K562 (cell line): Measurements from ENCODE around the gene RRAGD. TPM values are rescaled to one million over a fixed set of nuclear protein-coding genes. Genes with fewer than 3 reads are reported as not detected.

Source experiments
- ATAC-seq: fragments of 200-7000 bp; cut with Tn5 transposase; 3 replicates; pipeline ENCODE4 v1.9.1; 2020; ENCODE audit warnings: moderate library complexity
- BruUV-seq: library from RNA; stranded (reverse); fragments of 400-500 nt; replicated peaks from 2 replicates; lab custom pipeline; 2021; lab: Mats Ljungman, UMichigan
- CTCF ChIA-PET: fragments of 300-600 bp; formaldehyde crosslinking; extraction: SDS; loops from one replicate; lab custom pipeline; 2021; ENCODE audit warnings: low intra/inter-chr PET ratio; lab: Yijun Ruan, JAX
- POLR2A ChIA-PET: fragments of 300-600, 350-650 bp; sonication (Branson Sonifier 250); formaldehyde crosslinking; extraction: SDS; loops from one replicate; lab custom pipeline; 2021; ENCODE audit warnings: antibody characterized with exemption, inconsistent platforms; lab: Yijun Ruan, JAX
- DNase-seq, 4 experiments: peaks; one replicate each; pipeline versions ENCODE4 v3.0.0 to v3.0.0-alpha.2; 2011 to 2018; ENCODE audit warnings: low spot score in 3 of 4, mixed read lengths in 3 of 4; ENCODE audit errors: extremely low read depth in 1 of 4
- FAIRE-seq: peaks from 2 replicates; lab custom pipeline; 2011; peaks lifted over from hg19 to GRCh38; lab: Jason Lieb, UNC
- H2AFZ ChIP-seq: 2 replicates; pipeline ENCODE4 v1.6.0; 2011; ENCODE audit warnings: low read depth, low read length, control low read depth, inconsistent platforms
- H3K27ac ChIP-seq: fragments of 200-600 bp; 3 replicates; pipeline ENCODE4 v1.8.0; 2011; ENCODE audit warnings: low read depth, mild to moderate bottlenecking, control low read depth, inconsistent platforms, low read length, moderate library complexity, mixed read lengths; ENCODE audit errors: extremely low read depth
- H3K27me3 ChIP-seq, 2 experiments: fragments of 300-600 bp in 1 of 2; 2 replicates in 1 of 2; 3 replicates in 1 of 2; pipeline versions ENCODE4 v1.6.0 to v1.8.0; 2011; ENCODE audit warnings: inconsistent platforms in 2 of 2, low read length in 2 of 2, mild to moderate bottlenecking in 1 of 2, mixed read lengths in 1 of 2, moderate library complexity in 1 of 2; ENCODE audit not compliant: control insufficient read depth in 2 of 2, insufficient read depth in 2 of 2
- H3K36me3 ChIP-seq: fragments of 300-600 bp; 3 replicates; pipeline ENCODE4 v1.8.0; 2011; ENCODE audit warnings: mild to moderate bottlenecking, low read length, inconsistent platforms; ENCODE audit not compliant: control insufficient read depth, insufficient read depth
- H3K4me1 ChIP-seq, 2 experiments: fragments of 200-600 bp in 1 of 2; replicated peaks in 1 of 2; 2 replicates in 1 of 2; 3 replicates in 1 of 2; pipeline versions ENCODE4 v1.5.1 to v1.8.0; 2011; ENCODE audit warnings: inconsistent platforms in 2 of 2, low read length in 2 of 2, mild to moderate bottlenecking in 1 of 2, mixed read lengths in 1 of 2, moderate library complexity in 1 of 2; ENCODE audit not compliant: control insufficient read depth in 2 of 2, insufficient read depth in 2 of 2
- H3K4me2 ChIP-seq: 2 replicates; pipeline ENCODE4 v1.6.1; 2011; ENCODE audit warnings: low read length, control low read depth, inconsistent platforms, mixed read lengths; ENCODE audit not compliant: insufficient read depth
- H3K4me3 ChIP-seq: fragments of 200-600 bp; sonication (generic), shearing (Covaris generic); 2 replicates; pipeline ENCODE4 v1.5.1; 2016; ENCODE audit warnings: control low read depth, inconsistent platforms
- H3K79me2 ChIP-seq: fragments of 200-600 bp; 3 replicates; pipeline ENCODE4 v1.8.0; 2011; ENCODE audit warnings: low read length, inconsistent platforms; ENCODE audit not compliant: control insufficient read depth, insufficient read depth
- H3K9ac ChIP-seq, 2 experiments: 2 replicates each; pipeline versions ENCODE4 v1.6.0 to v1.6.1; 2011; ENCODE audit warnings: low read depth in 2 of 2, low read length in 2 of 2, control low read depth in 1 of 2, inconsistent platforms in 1 of 2, mild to moderate bottlenecking in 1 of 2, mixed read lengths in 1 of 2; ENCODE audit not compliant: insufficient read depth in 1 of 2
- H3K9me1 ChIP-seq: one replicate; pipeline ENCODE4 v1.6.0; 2011; ENCODE audit warnings: inconsistent platforms, mild to moderate bottlenecking, low read length, moderate library complexity; ENCODE audit not compliant: control insufficient read depth, insufficient read depth
- H3K9me3 ChIP-seq: replicated peaks from 2 replicates; pipeline ENCODE4 v1.5.1; 2011; ENCODE audit warnings: low read depth, low read length, inconsistent platforms; ENCODE audit not compliant: control insufficient read depth, insufficient read depth
- H4K20me1 ChIP-seq: replicated peaks from 2 replicates; pipeline ENCODE4 v1.6.1; 2011; ENCODE audit warnings: low read length, inconsistent platforms, mixed read lengths; ENCODE audit not compliant: control insufficient read depth, insufficient read depth
- CEBPB ChIP-seq: fragments of 450-650 bp; IDR thresholded peaks from 2 replicates; pipeline ENCODE4 v1.6.1; 2016; ENCODE audit warnings: missing genetic modification characterization, missing compliant biosample characterization
- HDAC8 ChIP-seq: fragments of 450-650 bp; IDR thresholded peaks from 2 replicates; pipeline ENCODE4 v1.6.1; 2016; ENCODE audit warnings: mild to moderate bottlenecking, missing genetic modification characterization, moderate library complexity, missing compliant biosample characterization
- HMGN3 ChIP-seq: IDR thresholded peaks from 2 replicates; pipeline ENCODE4 v1.6.1; 2011; ENCODE audit warnings: borderline replicate concordance, low read depth, mild to moderate bottlenecking, mixed read lengths, low read length; ENCODE audit not compliant: insufficient read length; ENCODE audit errors: extremely low read depth
- NFIX ChIP-seq: fragments of 250-450 bp; sonication (Bioruptor Pico); IDR thresholded peaks from 2 replicates; pipeline ENCODE4 v1.4.0; 2020; ENCODE audit warnings: low read depth, mild to moderate bottlenecking, moderate library complexity
- NR1H2 ChIP-seq: sonication (generic); formaldehyde crosslinking; IDR thresholded peaks from 2 replicates; pipeline ENCODE4 v1.4.0; 2020; ENCODE audit warnings: mild to moderate bottlenecking, missing genetic modification reagents
- RB1 ChIP-seq: fragments of 450-650 bp; IDR thresholded peaks from 2 replicates; pipeline ENCODE4 v1.6.1; 2017; ENCODE audit warnings: low read depth, mild to moderate bottlenecking
- TAF15 ChIP-seq: fragments of 200-400 bp; formaldehyde crosslinking; IDR thresholded peaks from 2 replicates; pipeline ENCODE4 v1.6.1; 2017; ENCODE audit warnings: mild to moderate bottlenecking, low read depth, low read length, moderate library complexity
- TAL1 ChIP-seq: fragments of 450-650 bp; IDR thresholded peaks from 2 replicates; pipeline ENCODE4 v1.6.1; 2016; ENCODE audit warnings: mild to moderate bottlenecking
- ZNF347 ChIP-seq: fragments of 450-650 bp; formaldehyde crosslinking; IDR thresholded peaks from 2 replicates; pipeline ENCODE4 v1.4.0; 2020; ENCODE audit warnings: low read depth, mild to moderate bottlenecking, moderate library complexity
- WGBS: fragments of 100-300 bp; shearing (Covaris generic); methylation state at CpG from one replicate; pipeline ENCODE4 v1.1.6; 2016; ENCODE audit warnings: low coverage, mixed read lengths; ENCODE audit not compliant: insufficient coverage; ENCODE audit errors: missing lambda C conversion rate; 5-methylcytosine and 5-hydroxymethylcytosine counted together
- in situ Hi-C: fragments of 300-500 bp; cut with MboI; formaldehyde crosslinking; loops from 4 replicates; pipeline ENCODE4 v1.15.0; 2018; ENCODE audit warnings: inconsistent platforms, mixed read lengths
- intact Hi-C: fragments of 100-400 bp; cut with micrococcal nuclease; formaldehyde crosslinking; loops from 2 replicates; pipeline ENCODE4 v1.14.2; 2022
- polyA plus RNA-seq, 8 experiments: library from polyadenylated mRNA; depleted of rRNA in 4 of 8; stranded (reverse) in 5 of 8; unstranded in 3 of 8; fragments of >200 nt; fragmentation: Nextera tagmentation in 2 of 8; fragmentation: Illumina TruSeq in 1 of 8; extraction: Ambion mirVana in 2 of 8; extraction: Trizol in 1 of 8; gene quantifications; 2 replicates each; pipeline versions ENCODE4 v1.2.1 to v1.2.3, GENCODE V29; 2011 to 2014; ENCODE audit warnings: inconsistent platforms in 1 of 8, missing spikeins in 1 of 8
- total RNA-seq, 7 experiments: library from RNA; depleted of rRNA in 6 of 7; stranded (reverse); fragments of >200 nt in 6 of 7; fragmentation: Illumina TruSeq in 2 of 7; extraction: Trizol in 2 of 7; gene quantifications; 2 replicates each; pipeline versions ENCODE4 v1.2.1 to v1.2.3, GENCODE V29; 2011 to 2021; ENCODE audit warnings: low replicate concordance in 1 of 7
- TF ChIP-seq, protein P1 (sequence below): fragments of 450-650 bp; conservative IDR thresholded peaks from 2 replicates; pipeline ENCODE4 v1.6.1; 2016; ENCODE audit warnings: missing genetic modification characterization, low read depth, mild to moderate bottlenecking, missing compliant biosample characterization, moderate library complexity
- TF ChIP-seq, protein P2 (sequence below): IDR thresholded peaks from 2 replicates; pipeline ENCODE4 v1.6.1; 2011; ENCODE audit warnings: borderline replicate concordance, low read depth, mild to moderate bottlenecking, moderate library complexity, low read length; ENCODE audit not compliant: insufficient read depth, poor library complexity, severe bottlenecking
- TF ChIP-seq, protein P3 (sequence below): fragments of 450-650 bp; IDR thresholded peaks from 2 replicates; pipeline ENCODE4 v1.6.1; 2016; ENCODE audit warnings: antibody characterized with exemption

RRAGD gene
- total and polyA plus RNA-seq, 9 of the 15 experiments (the other 6 are each of a cell fraction or from before 2014, with no cell fraction given): 0.03 to 0.07 (median 0.04) TPM; not detected in 6

DNA sequence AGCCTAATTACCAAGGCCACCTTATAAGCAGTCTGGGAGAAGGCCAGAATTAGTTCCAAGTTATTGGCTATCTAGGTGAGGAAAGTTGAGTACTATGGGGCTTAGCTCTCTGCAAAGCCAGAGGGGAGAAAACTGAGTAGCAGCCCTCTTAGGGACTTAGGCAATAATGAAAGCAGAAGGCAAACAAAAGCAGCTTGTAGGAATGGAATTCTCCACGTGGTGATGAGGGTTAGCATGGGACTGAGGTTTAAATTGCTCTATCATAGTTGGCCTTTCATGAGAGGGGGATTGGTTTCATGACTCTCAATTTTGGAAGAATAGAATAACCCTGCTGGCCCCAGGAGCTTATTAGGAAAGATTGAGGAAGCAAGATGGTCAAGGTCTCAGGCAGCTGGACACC lies 52.5 kb downstream of the RRAGD start:
- no peak for FAIRE-seq
- no peaks in the 10 kb centered on the region for H3K9me1 ChIP-seq
- DNase-seq: no peak
- ATAC-seq: no peak
- WGBS: 0% methylated on average over 1 of the region's 1 CpG
- no peak overlapping the region for H3K4me3 ChIP-seq
- no peaks in the 10 kb centered on the region for H3K4me1 ChIP-seq
- intact Hi-C loops (no loop called here), in situ Hi-C loops (no loop called here)
- no peak overlapping the region for H2AFZ ChIP-seq
- no peak overlapping the region for H3K4me2 ChIP-seq
- no peaks in the 10 kb centered on the region for H3K9me3 ChIP-seq
- H3K79me2 ChIP-seq: no peaks in the 10 kb centered on the region
- H4K20me1 ChIP-seq: no peaks in the 10 kb centered on the region
- no TSS peak for BruUV-seq
- no peak overlapping the region for H3K9ac ChIP-seq
- no peaks in the 10 kb centered on the region for H3K36me3 ChIP-seq
- H3K27me3 ChIP-seq: peaks cover 0 to 5% of the 10 kb centered on the region in 2 experiments; a peak in 1 of 5 replicates
- ChIA-PET CTCF (no interaction called here), POLR2A (interaction anchor here (0.6 kb wide), 1 partner anchor 10 kb away, joined by 3 read pairs; no protein-coding TSS in a partner anchor)
- no peak overlapping the region for H3K27ac ChIP-seq
- TF ChIP-seq RB1 (no peak), CEBPB (tag) (no peak), NR1H2 (CRISPR knock-in tag) (no peak), HMGN3 (no peak), TAL1 (no peak), TAF15 (no peak), ZNF347 (no peak), NFIX (CRISPR knock-in tag) (no peak), HDAC8 (tag) (no peak)
- TF ChIP-seq, protein P1, sequence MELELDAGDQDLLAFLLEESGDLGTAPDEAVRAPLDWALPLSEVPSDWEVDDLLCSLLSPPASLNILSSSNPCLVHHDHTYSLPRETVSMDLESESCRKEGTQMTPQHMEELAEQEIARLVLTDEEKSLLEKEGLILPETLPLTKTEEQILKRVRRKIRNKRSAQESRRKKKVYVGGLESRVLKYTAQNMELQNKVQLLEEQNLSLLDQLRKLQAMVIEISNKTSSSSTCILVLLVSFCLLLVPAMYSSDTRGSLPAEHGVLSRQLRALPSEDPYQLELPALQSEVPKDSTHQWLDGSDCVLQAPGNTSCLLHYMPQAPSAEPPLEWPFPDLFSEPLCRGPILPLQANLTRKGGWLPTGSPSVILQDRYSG: no peak
- TF ChIP-seq, protein P2, sequence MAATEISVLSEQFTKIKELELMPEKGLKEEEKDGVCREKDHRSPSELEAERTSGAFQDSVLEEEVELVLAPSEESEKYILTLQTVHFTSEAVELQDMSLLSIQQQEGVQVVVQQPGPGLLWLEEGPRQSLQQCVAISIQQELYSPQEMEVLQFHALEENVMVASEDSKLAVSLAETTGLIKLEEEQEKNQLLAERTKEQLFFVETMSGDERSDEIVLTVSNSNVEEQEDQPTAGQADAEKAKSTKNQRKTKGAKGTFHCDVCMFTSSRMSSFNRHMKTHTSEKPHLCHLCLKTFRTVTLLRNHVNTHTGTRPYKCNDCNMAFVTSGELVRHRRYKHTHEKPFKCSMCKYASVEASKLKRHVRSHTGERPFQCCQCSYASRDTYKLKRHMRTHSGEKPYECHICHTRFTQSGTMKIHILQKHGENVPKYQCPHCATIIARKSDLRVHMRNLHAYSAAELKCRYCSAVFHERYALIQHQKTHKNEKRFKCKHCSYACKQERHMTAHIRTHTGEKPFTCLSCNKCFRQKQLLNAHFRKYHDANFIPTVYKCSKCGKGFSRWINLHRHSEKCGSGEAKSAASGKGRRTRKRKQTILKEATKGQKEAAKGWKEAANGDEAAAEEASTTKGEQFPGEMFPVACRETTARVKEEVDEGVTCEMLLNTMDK: no peak
- TF ChIP-seq, protein P3, sequence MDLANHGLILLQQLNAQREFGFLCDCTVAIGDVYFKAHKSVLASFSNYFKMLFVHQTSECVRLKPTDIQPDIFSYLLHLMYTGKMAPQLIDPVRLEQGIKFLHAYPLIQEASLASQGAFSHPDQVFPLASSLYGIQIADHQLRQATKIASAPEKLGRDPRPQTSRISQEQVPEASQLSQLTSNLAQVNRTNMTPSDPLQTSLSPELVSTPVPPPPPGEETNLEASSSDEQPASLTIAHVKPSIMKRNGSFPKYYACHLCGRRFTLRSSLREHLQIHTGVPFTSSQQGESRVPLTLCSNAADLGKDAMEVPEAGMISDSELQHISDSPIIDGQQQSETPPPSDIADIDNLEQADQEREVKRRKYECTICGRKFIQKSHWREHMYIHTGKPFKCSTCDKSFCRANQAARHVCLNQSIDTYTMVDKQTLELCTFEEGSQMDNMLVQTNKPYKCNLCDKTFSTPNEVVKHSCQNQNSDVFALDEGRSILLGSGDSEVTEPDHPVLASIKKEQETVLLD: no peak
